Mesodermal cell (in vitro differentiated cells): ENCODE measurements around the gene LAMA5.

Source experiments
- H3K27ac ChIP-seq: 2 replicates; pipeline ENCODE4 v1.7.0; 2013; ENCODE audit warnings: mild to moderate bottlenecking, low read depth, low read length, moderate library complexity; ENCODE audit not compliant: severe bottlenecking
- H3K36me3 ChIP-seq: 2 replicates; pipeline ENCODE4 v1.7.1; 2013; ENCODE audit warnings: mild to moderate bottlenecking, low read length, moderate library complexity; ENCODE audit not compliant: control insufficient read depth, insufficient read depth
- H3K4me1 ChIP-seq: one replicate; pipeline ENCODE4 v1.7.1; 2013; ENCODE audit warnings: mild to moderate bottlenecking, low read length; ENCODE audit not compliant: insufficient read depth, control insufficient read depth, poor library complexity, severe bottlenecking
- H3K4me3 ChIP-seq: 2 replicates; pipeline ENCODE4 v1.7.0; 2013; ENCODE audit warnings: low read length, control low read depth, mild to moderate bottlenecking; ENCODE audit not compliant: insufficient read depth, poor library complexity, severe bottlenecking; ENCODE audit errors: extremely low read depth
- H3K9me3 ChIP-seq: 2 replicates; pipeline ENCODE4 v1.7.1; 2013; ENCODE audit warnings: mild to moderate bottlenecking, low read length, moderate library complexity; ENCODE audit not compliant: control insufficient read depth
- WGBS, 2 experiments: methylation state at CpG; one replicate each; pipeline ENCODE4 v1.1.5; 2013; ENCODE audit warnings: missing lambda C conversion rate in 2 of 2; ENCODE audit not compliant: insufficient coverage in 2 of 2; 5-methylcytosine and 5-hydroxymethylcytosine counted together

Gene LAMA5

DNA sequence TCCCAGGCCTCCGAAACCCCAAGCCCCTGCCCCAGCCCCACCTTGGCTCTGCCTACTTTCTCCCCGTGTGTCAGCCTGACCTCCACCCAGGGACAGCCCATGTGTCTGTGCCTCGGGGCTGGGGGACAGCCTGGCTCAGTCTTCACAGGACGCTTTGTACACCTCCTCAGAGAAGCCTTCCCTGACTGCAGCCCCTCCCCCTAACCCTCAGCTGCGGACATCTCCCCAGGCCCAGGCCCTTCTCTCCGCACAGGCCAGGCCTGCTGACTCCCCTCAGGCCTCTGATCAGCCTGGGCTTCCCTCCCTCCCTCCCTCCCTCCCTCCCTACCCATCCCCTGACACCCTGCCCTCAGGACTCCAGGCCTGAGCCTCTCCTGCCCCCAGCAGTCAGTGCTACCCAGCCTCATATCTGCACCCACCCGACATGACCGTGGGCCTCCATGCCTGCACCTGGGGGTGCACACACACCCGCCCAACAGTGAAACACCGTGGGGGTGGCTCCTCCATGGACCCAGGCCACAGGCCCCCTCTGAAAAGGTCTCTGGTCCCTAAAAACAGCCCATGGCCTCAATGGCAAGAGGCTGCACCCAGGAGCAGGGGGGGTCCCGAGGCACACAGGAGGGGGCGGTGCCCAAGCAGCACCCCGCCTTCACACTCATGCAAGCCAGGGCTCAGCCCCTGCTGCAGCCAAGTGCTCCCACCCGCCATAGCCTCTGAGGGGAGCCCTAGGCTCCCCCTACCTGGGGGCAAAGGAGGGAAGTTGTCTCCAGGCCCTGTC, 12.9 kb downstream of the LAMA5 start:
- H3K4me3 ChIP-seq, result no peak overlapping the region
- 77 to 79% methylated on average over 9 to 12 of the region's 14 CpGs for WGBS, 2 experiments
- H3K36me3 ChIP-seq, result peaks cover 35% of the 10 kb centered on the region
- H3K9me3 ChIP-seq, result no peaks in the 10 kb centered on the region
- no peak overlapping the region for H3K27ac ChIP-seq
- peaks cover 48% of the 10 kb centered on the region for H3K4me1 ChIP-seq

DNA sequence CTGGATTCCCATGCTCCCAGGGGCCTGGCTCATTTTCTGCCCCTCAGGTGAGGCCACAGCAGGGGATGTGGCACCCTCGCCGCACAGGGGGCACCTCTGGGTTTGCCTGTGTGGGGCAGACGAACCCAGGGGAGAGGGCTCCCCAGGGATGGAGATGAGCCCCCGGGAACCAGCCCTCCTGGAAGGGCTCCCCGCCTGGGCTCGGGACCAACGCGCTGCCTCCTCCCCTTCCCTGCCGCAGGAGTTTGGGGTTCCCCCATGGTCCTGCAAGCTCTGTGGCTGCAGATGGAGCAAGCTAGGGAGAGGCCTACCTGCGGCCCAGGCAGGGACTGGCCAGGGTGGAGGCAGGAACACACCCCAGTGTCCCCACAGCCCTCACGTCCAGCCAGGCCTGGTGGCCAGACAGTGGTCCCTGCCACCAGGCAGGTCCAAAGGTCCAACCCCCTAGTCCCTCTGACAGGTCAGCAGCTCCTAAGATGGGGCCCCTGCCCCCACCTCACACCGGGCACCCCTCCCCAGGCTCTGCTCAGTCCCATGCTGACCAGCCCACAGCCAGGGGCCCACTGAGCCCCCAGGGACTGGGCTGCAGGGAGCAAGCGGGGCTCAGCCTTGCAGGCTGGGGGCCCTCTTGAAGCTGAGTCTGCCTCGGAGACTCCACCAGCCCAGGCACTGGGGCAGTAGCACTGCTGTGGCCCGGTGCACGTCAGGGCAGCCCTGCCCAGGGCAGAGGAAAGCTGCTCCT, 13.7 kb downstream of the LAMA5 start:
- 94 to 96% methylated on average over 14 to 15 of the region's 16 CpGs for WGBS, 2 experiments
- no peak overlapping the region for H3K4me3 ChIP-seq
- no peaks in the 10 kb centered on the region for H3K9me3 ChIP-seq
- H3K27ac ChIP-seq, result no peak overlapping the region
- H3K4me1 ChIP-seq, result peaks cover 40% of the 10 kb centered on the region
- H3K36me3 ChIP-seq, result peaks cover 31% of the 10 kb centered on the region

DNA sequence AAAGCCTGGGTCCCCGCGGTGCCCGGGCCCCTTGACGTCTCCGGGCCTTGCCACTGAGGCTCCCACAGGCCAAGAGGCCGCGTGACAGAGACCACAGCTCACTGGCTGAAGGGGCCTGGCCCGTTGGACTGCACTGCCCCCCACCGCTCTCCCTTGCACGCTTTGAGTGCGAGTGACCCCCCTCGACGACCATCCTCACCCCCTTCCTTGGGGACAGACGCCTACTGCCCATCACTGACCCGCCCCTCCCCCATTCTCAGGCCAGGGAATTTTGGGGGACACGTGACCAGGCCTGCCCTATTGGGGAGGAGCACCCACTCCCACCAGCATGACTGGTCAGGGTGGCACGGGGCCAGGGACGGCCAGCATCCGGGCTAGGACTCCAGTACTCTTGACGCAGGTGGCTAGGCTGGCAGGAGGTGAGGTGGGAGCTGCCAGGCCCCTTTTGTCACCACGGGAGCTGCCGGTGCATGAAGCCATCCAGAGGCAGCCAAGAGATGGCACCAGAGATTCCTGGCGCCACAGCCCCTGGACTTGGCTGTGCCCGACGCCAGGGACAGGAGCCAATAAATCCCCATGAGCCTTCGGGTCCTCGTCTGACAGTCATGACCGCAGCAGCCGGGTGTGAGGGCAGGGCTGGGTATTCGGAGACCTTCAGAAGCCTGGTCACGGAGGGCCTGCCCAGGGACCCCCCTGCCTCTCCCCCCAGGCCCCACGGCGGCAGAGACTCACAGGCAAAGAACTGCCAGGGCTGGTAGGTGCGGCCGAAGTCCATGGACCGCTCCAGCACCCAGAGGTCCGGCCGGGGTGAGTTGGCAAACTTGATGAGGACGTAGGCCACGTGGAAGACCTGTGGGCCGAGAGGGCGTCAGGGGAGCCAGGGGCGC, 14.5 kb downstream of the LAMA5 start:
- peaks cover 34% of the 10 kb centered on the region for H3K36me3 ChIP-seq
- WGBS, 2 experiments, result 91 to 93% methylated on average over 39 of the region's 43 CpGs
- no peak overlapping the region for H3K4me3 ChIP-seq
- H3K4me1 ChIP-seq, result peaks cover 34% of the 10 kb centered on the region
- H3K27ac ChIP-seq, result no peak overlapping the region
- H3K9me3 ChIP-seq, result no peaks in the 10 kb centered on the region

DNA sequence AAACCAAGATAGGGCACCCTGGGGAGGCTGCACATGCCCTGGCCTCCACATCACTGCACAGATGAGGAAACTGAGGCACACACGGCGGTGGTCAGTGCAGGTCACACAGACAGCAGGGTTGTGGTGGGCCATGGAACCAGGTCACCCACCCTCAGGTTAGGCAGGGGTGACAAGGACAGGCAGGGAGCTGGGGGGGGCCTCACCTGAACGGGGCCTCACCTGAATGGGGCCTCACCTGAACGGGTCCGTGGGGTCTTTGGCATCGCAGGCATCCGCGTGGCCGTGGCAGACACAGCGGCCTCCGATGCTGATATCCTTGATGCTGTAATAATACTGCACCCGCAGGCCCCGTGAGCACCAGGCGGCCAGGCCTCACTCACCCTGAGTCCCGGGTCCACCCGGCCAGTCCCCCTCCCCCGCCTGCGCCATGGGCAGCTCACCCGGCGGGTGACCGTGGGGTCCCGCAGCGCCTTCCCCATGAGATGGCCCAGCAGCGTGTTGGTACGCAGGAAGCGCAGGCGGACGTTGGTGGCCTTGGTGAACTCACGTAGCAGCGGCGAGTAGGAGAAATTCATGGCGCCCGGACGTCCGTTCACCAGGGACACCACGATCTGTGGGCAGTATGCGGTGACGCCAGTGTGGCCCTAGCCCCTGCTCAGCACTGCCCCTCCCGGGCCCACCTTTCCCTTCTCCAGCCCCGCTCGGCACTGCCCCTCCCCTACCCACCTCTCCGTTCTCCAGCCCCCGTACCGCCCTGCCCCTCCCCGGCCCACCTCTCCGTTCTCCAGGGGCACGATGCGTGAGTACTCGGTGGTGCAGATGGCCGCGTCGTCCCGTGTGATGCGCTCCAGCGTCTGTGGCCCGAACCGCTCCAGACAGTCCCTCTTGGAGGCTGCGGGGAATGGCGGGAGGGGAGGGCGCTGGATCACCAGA, 15.4 kb downstream of the LAMA5 start:
- H3K4me1 ChIP-seq, result peaks cover 25% of the 10 kb centered on the region
- WGBS, 2 experiments, result 90 to 94% methylated on average over 45 to 59 of the region's 60 CpGs

DNA sequence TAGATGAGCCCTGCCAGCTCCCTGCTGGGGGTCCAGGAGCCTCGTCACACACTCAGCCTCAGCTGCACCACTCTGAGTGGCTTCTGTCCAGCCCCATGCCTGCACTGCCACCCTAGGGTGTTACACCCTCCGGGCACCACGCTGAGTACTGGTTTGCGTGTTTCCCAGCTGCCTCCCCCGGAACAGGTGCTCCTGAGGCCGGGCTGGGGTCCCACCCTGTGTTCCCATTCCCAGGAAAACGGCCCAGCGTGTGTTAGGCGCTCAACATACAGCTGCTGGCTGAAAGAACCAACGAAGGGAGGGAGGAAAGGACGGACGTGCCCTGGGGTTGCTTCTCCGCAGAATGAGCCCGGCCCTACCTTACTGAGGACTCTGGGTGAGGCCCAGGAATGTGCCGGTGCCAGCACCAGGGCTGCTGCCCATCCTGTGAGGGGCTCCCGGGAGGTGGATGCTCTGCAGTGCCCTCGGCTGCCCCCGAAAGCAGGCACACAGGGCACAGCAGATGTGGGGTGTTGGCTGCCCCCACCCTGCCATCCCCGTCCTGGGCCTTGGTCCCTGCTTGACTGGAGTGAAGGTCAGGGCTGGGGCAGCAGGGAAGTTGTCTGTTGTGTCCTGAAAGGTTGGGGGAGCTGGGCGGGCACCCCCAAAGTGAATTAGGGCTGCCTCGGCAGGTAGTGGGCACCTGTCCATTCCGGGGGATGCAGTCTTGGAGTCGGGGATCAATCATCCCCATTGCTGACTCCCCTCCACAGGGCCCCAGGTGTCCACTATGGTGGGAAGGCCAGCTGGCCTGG, 16.3 kb downstream of the LAMA5 start:
- H3K9me3 ChIP-seq, result no peaks in the 10 kb centered on the region
- peaks cover 52% of the 10 kb centered on the region for H3K36me3 ChIP-seq
- H3K27ac ChIP-seq, result no peak overlapping the region
- WGBS, 2 experiments, result 88 to 90% methylated on average over 17 to 21 of the region's 23 CpGs
- H3K4me1 ChIP-seq, result peaks cover 16% of the 10 kb centered on the region
- H3K4me3 ChIP-seq, result no peak overlapping the region

More for the DNA sequence above, 15.4 kb downstream of the LAMA5 start:
- Histone ChIP-seq H3K27ac (no peak overlapping the region), H3K9me3 (no peaks in the 10 kb centered on the region), H3K36me3 (peaks cover 43% of the 10 kb centered on the region), H3K4me3 (no peak overlapping the region)

DNA sequence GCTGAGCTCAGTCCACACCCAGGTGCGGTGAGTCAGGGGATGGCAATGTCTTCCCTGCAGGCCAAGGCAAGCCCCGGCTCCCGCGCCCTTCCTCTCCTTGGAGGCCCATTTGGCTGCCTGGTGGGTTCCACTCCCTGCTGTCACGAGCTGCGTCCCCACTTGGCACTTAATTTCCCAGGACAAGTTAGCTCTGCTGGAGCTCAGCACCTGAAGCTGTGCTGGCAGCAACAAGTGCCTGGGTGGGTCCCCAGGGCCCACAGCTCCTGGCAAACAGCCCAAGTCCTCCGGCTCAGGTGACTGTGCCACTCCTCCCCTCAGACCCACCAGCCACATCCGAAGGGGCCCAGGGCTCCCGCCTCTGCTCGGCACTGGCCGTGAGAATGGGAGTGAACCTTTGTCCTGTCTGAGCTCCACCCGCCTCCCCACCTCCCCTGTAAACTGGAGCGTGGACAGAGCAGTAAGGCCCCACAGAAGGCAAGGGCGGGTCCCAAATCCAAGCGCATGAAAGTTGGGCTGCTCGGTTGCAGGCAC, 16.9 kb downstream of the LAMA5 start:
- H3K4me1 ChIP-seq, result peaks cover 10% of the 10 kb centered on the region
- H3K9me3 ChIP-seq, result no peaks in the 10 kb centered on the region
- H3K36me3 ChIP-seq, result peaks cover 55% of the 10 kb centered on the region
- no peak overlapping the region for H3K4me3 ChIP-seq
- H3K27ac ChIP-seq, result no peak overlapping the region
- 94 to 96% methylated on average over 14 to 16 of the region's 16 CpGs for WGBS, 2 experiments

GRCh38 chr20:62349556-62350097, 17.5 kb downstream of the LAMA5 start:
- Histone ChIP-seq H3K36me3 (peaks cover 54% of the 10 kb centered on the region), H3K4me3 (no peak overlapping the region), H3K4me1 (peaks cover 4% of the 10 kb centered on the region), H3K27ac (no peak overlapping the region), H3K9me3 (no peaks in the 10 kb centered on the region)
- WGBS, 2 experiments, result 100% methylated on average over 1 of the region's 7 CpGs; no CpG with 5 or more reads in 1 of the 2 experiments

GRCh38 chr20:62348604-62349003, 18.5 kb downstream of the LAMA5 start:
- WGBS, 2 experiments, result 83 to 100% methylated on average over 1 of the region's 1 CpG
- peaks cover 62% of the 10 kb centered on the region for H3K36me3 ChIP-seq

GRCh38 chr20:62347445-62347844, 19.7 kb downstream of the LAMA5 start:
- H3K4me3 ChIP-seq, result no peak overlapping the region
- 83 to 86% methylated on average over 8 to 9 of the region's 9 CpGs for WGBS, 2 experiments

More at GRCh38 chr20:62348604-62349003, 18.5 kb downstream of the LAMA5 start:
- H3K27ac ChIP-seq, result no peak overlapping the region
- H3K9me3 ChIP-seq, result no peaks in the 10 kb centered on the region
- H3K4me1 ChIP-seq, result no peaks in the 10 kb centered on the region
- H3K4me3 ChIP-seq, result no peak overlapping the region

More at GRCh38 chr20:62347445-62347844, 19.7 kb downstream of the LAMA5 start:
- Histone ChIP-seq H3K36me3 (peaks cover 68% of the 10 kb centered on the region), H3K9me3 (no peaks in the 10 kb centered on the region), H3K4me1 (no peaks in the 10 kb centered on the region), H3K27ac (no peak overlapping the region)
